22Rv1 (cell line): Measurements from ENCODE around the gene SLC44A4.

Experiments used
- ZFX ChIP-seq: fragments of 450-650 bp; IDR thresholded peaks from 2 replicates; pipeline ENCODE4 v1.6.1; 2017; ENCODE audit warnings: antibody characterized with exemption, borderline replicate concordance
- TF ChIP-seq, protein P1 (sequence below): fragments of 450-650 bp; IDR thresholded peaks from 2 replicates; pipeline ENCODE4 v1.5.1; 2017; ENCODE audit warnings: mild to moderate bottlenecking

GRCh38 chr6:31850765-31851484 is 27.9 kb downstream of the SLC44A4 start:
- TF ChIP-seq, protein P1, sequence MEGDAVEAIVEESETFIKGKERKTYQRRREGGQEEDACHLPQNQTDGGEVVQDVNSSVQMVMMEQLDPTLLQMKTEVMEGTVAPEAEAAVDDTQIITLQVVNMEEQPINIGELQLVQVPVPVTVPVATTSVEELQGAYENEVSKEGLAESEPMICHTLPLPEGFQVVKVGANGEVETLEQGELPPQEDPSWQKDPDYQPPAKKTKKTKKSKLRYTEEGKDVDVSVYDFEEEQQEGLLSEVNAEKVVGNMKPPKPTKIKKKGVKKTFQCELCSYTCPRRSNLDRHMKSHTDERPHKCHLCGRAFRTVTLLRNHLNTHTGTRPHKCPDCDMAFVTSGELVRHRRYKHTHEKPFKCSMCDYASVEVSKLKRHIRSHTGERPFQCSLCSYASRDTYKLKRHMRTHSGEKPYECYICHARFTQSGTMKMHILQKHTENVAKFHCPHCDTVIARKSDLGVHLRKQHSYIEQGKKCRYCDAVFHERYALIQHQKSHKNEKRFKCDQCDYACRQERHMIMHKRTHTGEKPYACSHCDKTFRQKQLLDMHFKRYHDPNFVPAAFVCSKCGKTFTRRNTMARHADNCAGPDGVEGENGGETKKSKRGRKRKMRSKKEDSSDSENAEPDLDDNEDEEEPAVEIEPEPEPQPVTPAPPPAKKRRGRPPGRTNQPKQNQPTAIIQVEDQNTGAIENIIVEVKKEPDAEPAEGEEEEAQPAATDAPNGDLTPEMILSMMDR: no peak
- TF ChIP-seq ZFX: no peak
